GM18951 (cell line): Measurements from ENCODE around the gene ANK2.

Experiments used
- POLR2A ChIP-seq: IDR thresholded peaks from 4 replicates; pipeline ENCODE4 v1.6.1; 2011; ENCODE audit warnings: mild to moderate bottlenecking; ENCODE audit not compliant: insufficient read length, insufficient read depth; ENCODE audit errors: extremely low read depth
- in situ Hi-C: fragments of 300-500 bp; cut with MboI; formaldehyde crosslinking; loops from one replicate; pipeline ENCODE4 v1.12.0; 2022; ENCODE audit warnings: low sequenced_read_pairs, mixed read lengths, inconsistent platforms; ENCODE audit not compliant: unreplicated experiment

Gene ANK2

GRCh38 chr4:113289766-113290165, 240.3 kb downstream of the ANK2 start:
- no peak for TF ChIP-seq POLR2A
- in situ Hi-C loops, result no loop called here

DNA sequence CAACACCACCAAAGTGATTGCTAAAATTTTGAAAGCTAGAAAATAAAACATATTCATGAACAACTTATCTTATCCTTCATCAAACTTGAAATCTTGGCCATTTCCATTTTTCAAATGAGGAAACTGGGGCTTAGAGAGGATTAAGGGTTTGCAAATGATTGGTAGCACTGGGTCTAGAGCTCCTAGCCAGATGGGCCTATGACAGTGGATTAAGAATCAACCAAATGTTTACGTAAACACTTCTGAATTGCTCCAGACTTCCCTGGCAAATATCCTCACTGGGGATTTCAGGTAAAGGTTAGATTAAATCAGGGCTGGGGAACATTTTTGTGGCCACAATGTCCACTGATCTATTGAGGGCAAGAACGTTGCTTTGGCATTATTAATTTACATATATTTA, 241.2 kb downstream of the ANK2 start:
- no peak for TF ChIP-seq POLR2A
- in situ Hi-C loops, result no loop called here

DNA sequence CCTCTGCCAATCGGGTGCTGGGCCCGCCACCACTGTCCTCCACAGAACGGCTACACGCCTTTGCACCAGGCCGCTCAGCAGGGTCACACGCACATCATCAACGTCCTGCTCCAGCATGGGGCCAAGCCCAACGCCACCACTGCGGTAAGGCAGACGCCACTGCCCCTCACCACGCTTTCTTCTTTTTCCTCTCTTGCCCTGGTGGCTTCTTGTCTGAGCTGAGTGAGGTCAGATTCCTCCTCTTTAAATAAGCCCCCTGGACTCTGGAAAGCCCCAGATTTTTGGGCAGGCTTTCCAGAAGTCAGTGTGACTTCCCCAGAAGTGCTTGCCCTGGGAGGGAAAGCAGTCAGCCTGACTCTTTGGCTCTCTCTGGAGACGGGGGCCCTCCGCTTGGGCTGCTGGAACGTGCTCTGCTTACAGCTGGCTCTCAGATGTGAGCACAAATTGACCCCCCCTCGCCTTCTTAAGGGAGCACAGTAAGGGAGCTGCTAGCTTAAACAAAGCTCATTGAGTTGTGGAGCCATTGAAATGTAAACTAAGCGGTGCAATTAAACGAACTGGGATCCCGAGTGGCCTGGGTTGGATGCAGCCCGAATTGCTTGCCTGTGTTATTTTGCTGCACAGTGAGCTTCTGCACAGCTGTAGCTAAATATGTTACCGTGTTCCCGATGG, 243.1 kb downstream of the ANK2 start:
- TF ChIP-seq POLR2A, result no peak
- in situ Hi-C loops, result no loop called here

- TF ChIP-seq POLR2A, result no peak
- in situ Hi-C loops, result no loop called here
Observed at GRCh38 chr4:113293043-113293560, 243.6 kb downstream of the ANK2 start.

DNA sequence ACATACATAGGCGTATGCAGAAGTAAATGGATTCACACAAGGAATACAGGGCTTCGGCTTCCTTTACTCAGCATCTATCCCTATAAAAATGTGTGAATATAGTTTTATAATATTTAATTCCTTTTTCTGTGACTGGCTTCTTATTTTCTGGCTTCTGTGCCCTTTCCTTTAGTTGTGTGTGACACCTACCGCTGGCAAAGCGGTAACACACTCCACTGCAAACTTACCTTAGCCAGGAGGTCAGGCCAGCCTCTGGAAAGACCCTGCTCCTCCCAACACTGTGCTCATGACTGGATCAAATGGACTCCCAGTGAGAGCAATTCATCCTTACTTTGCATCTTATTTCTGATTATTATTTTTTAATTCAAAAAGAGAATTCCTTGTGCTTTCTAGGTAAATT, 244.2 kb downstream of the ANK2 start:
- no peak for TF ChIP-seq POLR2A
- in situ Hi-C loops, result no loop called here

- in situ Hi-C loops, result no loop called here
- no peak for TF ChIP-seq POLR2A
Observed at GRCh38 chr4:113294908-113295307, 245.5 kb downstream of the ANK2 start.

DNA sequence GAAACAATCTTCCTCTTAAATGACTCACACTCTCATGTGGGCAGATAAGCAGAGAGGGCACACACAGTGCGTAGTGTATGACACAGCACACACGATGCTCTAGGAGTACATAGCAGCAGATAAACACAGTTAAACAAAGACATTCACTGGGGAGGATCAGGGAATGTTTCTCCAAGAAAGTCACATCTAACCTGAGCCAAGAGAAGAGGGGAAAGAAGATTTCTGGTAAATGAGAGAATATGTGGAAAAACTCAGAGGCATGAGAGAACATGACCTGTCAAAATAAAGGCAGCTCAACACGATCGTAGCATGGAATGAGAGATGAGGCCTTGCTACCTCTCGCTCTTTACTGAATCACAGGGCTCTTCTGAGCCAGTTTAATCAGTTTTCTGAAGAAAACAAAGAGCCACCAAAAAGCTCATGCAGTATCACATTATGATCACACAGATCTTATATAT, 251.0 kb downstream of the ANK2 start:
- in situ Hi-C loops, result no loop called here
- no peak for TF ChIP-seq POLR2A

GRCh38 chr4:113302051-113302450, 252.6 kb downstream of the ANK2 start:
- no peak for TF ChIP-seq POLR2A
- in situ Hi-C loops, result no loop called here

- no peak for TF ChIP-seq POLR2A
- in situ Hi-C loops, result no loop called here
Observed at GRCh38 chr4:113303315-113303714, 253.9 kb downstream of the ANK2 start.

DNA sequence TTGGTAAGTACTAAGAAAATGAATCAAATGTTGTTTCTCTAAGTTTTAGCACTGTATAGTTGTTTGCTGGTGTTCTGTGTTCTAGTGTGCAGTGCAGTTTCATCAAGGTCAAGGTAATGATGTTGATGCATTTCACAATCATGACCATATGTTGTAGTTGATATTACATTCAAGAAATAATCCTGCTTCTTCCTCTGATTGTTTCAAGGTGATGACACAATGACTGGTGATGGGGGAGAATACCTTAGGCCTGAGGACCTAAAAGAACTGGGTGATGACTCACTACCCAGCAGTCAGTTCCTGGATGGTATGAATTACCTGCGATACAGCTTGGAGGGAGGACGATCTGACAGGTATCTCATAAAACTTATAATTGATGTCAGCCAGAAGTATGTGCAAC, 261.6 kb downstream of the ANK2 start:
- in situ Hi-C loops, result no loop called here

DNA sequence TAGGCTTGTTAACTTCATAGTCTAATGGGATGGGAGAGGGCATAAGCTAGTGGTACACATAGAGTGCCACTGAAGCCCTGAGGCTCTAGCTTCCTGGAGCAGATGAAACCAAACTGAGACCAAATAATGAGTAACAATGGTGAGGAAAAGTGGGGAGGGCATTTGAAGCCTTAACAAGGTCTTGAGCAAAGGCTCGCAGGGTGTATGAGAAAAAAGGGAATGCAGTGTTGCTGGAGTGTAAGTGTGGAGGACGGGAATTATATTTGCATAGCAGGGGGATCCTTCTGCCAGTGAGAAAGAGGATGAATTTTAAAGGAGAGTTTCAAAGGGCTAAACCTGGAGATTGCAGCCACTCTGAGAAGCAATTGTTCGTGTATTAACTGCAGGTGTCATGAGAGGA, 263.1 kb downstream of the ANK2 start:
- TF ChIP-seq POLR2A, result no peak

More for the DNA sequence above, 261.6 kb downstream of the ANK2 start:
- TF ChIP-seq POLR2A, result no peak

GRCh38 chr4:113314426-113314825, 265.0 kb downstream of the ANK2 start:
- TF ChIP-seq POLR2A, result no peak

More for the DNA sequence above, 263.1 kb downstream of the ANK2 start:
- in situ Hi-C loops, result no loop called here

GRCh38 chr4:113316879-113317278, 267.4 kb downstream of the ANK2 start:
- in situ Hi-C loops, result no loop called here
- TF ChIP-seq POLR2A, result no peak

More at GRCh38 chr4:113314426-113314825, 265.0 kb downstream of the ANK2 start:
- in situ Hi-C loops, result no loop called here

DNA sequence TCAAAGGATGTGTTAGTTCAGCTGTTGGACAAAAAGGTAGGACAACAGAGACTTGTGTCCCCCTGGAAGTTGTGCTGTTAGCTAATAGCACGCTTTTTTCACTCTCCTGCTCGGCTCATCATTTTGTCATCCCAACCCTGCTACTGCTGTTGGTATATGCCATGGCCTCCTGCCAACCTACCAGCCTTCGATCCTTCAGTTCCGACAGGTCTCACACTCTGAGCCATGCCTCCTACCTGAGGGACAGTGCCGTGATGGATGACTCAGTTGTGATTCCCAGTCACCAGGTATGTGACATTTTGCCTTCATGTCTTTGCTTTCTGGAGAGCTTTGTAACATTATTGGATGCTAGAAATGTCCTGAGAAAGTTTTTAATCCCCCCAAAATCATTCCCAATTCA, 268.1 kb downstream of the ANK2 start:
- TF ChIP-seq POLR2A, result no peak
- in situ Hi-C loops, result no loop called here
